ENCODE measurements around the gene HYAL4.
"Not testable (repeated sequence)": the region's sequence is repeated elsewhere in the genome, so short reads cannot be mapped to it uniquely, and the experiment has no call there.

HYAL4 gene

DNA sequence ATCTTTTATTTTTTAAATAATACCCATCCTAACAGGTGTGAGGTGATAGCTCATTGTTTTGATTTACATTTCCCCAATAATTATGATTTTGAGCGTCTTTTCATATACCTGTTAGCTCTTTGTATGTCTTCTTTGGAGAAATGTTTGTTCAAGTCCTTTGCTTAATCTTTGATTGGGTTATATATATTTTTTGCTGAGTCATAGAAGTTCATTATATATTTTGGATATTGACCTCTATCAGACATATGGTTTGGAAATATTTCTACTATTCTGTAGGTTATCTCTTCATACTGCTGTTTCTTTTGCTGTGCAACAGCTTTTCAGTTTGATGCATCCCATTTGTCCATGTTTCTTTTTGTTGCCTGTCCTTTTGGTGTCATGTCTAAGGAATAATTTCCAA, 23.6 kb upstream of the HYAL4 start:
- TF ChIP-seq, protein P1, sequence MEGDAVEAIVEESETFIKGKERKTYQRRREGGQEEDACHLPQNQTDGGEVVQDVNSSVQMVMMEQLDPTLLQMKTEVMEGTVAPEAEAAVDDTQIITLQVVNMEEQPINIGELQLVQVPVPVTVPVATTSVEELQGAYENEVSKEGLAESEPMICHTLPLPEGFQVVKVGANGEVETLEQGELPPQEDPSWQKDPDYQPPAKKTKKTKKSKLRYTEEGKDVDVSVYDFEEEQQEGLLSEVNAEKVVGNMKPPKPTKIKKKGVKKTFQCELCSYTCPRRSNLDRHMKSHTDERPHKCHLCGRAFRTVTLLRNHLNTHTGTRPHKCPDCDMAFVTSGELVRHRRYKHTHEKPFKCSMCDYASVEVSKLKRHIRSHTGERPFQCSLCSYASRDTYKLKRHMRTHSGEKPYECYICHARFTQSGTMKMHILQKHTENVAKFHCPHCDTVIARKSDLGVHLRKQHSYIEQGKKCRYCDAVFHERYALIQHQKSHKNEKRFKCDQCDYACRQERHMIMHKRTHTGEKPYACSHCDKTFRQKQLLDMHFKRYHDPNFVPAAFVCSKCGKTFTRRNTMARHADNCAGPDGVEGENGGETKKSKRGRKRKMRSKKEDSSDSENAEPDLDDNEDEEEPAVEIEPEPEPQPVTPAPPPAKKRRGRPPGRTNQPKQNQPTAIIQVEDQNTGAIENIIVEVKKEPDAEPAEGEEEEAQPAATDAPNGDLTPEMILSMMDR (IDR thresholded peaks at IDR 0.05; ENCODE audit: borderline replicate concordance, control extremely low read depth, extremely low read depth, insufficient read depth, missing control alignments): no peak
- DNase-seq (ENCODE audit: low spot score): no peak
- in situ Hi-C loops (cut with MboI; ENCODE audit: low sequenced_read_pairs, unreplicated experiment): no loop called here

DNA sequence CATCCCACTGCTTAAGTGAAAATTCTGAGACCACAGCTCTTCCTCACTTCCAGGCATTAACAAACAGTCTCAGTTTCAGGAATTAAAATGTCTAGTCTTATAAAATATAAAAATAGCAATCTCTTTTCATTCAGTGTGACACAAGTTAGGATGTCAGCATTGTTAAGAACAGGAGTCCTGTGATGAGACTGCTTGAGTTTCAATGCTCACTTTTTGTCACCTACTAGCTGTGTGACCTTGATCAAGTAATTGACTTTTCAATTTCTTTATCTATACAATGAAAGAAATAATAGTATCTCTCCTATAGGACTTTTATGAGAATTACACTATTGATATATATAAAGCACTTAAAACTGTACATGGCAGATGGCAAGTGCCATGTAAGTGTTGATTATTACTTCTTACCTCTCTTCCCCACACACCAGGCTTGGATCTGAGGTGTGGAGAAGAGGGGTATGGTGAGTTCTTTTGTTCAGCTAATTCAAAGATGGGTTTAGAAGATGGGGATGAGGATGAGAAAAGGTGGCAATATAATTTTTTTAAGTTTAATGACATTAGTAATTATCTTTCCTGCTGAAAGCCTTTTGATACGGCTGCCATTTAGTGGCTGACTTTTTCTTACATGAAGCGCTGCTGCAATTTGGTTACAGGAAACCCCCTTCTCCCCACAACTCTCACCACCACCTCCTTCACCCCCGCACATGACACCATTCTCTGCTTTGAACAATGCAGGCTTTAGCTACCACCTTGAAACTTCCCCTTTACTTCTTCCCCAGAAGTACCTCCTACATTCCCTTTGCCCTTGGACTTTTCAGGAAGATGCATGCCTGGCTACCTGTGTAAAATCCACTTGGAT, 20.8 kb upstream of the HYAL4 start:
- in situ Hi-C loops (cut with MboI; ENCODE audit: low sequenced_read_pairs, unreplicated experiment): no loop called here
- DNase-seq (ENCODE audit: low spot score): peak; percentile 43
- TF ChIP-seq, protein P1 (IDR thresholded peaks at IDR 0.05; ENCODE audit: borderline replicate concordance, control extremely low read depth, extremely low read depth, insufficient read depth, missing control alignments): no peak

DNA sequence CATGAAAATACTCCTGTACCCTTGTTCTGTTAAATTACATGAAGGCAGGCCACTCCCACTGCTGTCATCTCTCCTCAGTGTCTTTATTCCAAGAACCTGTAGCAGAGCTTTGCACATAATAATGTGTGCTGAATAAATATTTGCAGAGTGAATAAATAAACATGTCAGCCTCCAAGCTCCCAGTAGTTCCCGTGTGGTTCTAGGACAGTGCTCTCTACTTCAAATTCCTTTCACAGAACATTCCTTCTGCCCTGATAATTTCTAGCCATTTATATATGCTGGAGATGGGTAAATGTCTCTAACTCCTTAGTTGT, 20.3 kb upstream of the HYAL4 start:
- TF ChIP-seq, protein P1 (IDR thresholded peaks at IDR 0.05; ENCODE audit: borderline replicate concordance, control extremely low read depth, extremely low read depth, insufficient read depth, missing control alignments): no peak
- no peak for DNase-seq (ENCODE audit: low spot score)
- in situ Hi-C loops (cut with MboI; ENCODE audit: low sequenced_read_pairs, unreplicated experiment): no loop called here

DNA sequence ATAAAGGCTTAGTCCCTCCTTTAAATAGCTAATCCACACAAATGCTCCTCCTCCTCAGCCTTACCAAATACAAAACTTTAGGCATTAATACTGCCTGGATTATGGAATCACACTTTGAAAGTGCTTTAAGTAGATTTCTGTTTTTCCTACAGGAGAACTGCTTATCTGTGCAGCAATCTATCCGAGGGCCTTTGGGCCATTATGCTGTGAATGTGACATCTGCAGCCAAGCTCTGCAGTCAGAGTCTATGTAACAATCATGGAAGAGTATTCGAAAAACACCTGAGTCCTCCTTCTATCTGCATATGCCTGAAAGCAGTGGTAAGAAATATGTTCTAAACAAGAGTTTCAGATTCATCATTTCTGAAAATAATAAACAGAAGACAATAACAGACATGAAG, 16.2 kb upstream of the HYAL4 start:
- in situ Hi-C loops (cut with MboI; ENCODE audit: low sequenced_read_pairs, unreplicated experiment): no loop called here
- TF ChIP-seq, protein P1 (IDR thresholded peaks at IDR 0.05; ENCODE audit: borderline replicate concordance, control extremely low read depth, extremely low read depth, insufficient read depth, missing control alignments): no peak
- no peak for DNase-seq (ENCODE audit: low spot score)

DNA sequence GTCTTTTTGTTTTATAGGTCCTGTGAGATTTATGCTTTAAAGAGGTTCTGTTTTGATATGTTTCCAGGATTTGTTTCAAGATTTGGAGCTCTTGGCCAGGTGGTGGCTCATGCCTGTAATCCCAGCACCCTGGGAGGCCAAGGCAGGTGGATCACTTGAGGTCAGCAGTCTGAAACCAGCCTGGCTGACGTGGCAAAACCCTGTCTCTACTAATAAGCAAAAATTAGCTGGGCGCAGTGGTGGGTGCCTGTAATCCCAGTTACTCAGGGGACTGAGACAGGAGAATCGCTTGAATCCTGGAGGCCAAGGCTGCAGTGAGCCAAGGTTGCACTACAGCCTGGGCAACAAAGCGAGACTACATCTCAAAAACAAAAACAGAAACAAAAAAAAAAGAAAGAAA, 8.3 kb upstream of the HYAL4 start:
- in situ Hi-C loops (cut with MboI; ENCODE audit: low sequenced_read_pairs, unreplicated experiment): no loop called here
- no peak for DNase-seq (ENCODE audit: low spot score)
- TF ChIP-seq, protein P1 (IDR thresholded peaks at IDR 0.05; ENCODE audit: borderline replicate concordance, control extremely low read depth, extremely low read depth, insufficient read depth, missing control alignments): no peak

- in situ Hi-C loops (cut with MboI; ENCODE audit: low sequenced_read_pairs, unreplicated experiment); DNase-seq (ENCODE audit: low spot score): not testable (repeated sequence)
These were observed 5.9 kb upstream of the HYAL4 start for GRCh38 chr7:123839106-123839505.

- in situ Hi-C loops (cut with MboI; ENCODE audit: low sequenced_read_pairs, unreplicated experiment); DNase-seq (ENCODE audit: low spot score): not testable (repeated sequence)
These were observed 827 bp upstream of the HYAL4 start for GRCh38 chr7:123844142-123844541.

DNA sequence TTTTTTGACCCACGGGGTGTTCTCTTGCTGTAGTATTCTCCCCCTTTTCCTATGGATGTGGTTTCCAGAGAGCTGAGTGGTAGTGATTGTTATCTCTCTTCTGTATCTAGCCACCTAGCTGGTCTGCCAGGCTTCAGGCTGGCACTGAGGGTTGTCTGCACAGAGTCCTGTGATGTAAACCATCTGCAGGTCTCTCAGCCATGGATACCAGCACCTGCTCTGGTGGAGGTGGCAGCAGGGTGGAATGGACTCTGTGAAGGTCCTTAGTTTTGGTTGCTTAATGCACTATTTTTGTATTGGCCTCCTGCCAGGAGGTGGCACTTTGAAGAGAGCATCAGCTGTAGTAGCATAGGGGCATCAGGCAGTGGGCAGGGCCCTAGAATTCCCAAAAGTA, 851 bp downstream of the HYAL4 start:
- no peak for DNase-seq (ENCODE audit: low spot score)
- in situ Hi-C loops (cut with MboI; ENCODE audit: low sequenced_read_pairs, unreplicated experiment): no loop called here
- TF ChIP-seq, protein P1 (IDR thresholded peaks at IDR 0.05; ENCODE audit: borderline replicate concordance, control extremely low read depth, extremely low read depth, insufficient read depth, missing control alignments): no peak
